DLD1 (cell line): ENCODE data around the gene ATP6V0E1.
"Not testable (repeated sequence)": the region's sequence is repeated elsewhere in the genome, so short reads cannot be mapped to it uniquely, and the experiment has no call there.

ENCODE experiments used
- in situ Hi-C: cut with HindIII; loops from 2 replicates; pipeline ENCODE4 v1.10.0; 2017; ENCODE audit warnings: low sequenced_read_pairs

The ATP6V0E1 gene

DNA sequence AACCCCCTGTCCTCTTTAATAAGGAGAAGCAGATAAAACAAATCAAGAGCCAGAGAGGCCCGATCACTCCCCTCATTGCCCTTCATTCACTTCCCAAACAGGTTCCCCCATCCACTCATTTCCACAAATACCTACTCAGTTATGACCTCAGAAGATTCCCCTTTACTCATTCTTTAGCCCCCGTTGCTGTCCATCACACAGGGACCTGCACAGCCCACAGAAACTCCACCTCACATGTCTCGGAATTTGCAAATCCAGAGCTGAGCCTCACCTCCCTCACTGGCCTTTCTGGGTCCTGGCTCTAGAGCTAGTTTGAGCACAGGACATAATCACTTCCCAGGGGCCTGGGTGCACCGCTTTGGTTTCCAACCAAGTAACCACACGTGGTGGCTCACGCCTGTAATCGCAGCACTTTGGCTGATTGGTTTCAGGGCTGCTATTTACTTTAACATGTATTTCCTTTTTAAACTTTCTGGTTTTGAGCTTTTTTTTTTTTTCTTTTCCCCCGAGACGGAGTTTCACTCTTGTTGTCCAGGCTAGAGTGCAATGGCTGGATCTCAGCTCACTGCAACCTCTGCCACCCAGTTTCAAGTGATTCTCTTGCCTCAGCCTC is 17.8 kb downstream of the ATP6V0E1 start:
- in situ Hi-C loops: no loop called here

DNA sequence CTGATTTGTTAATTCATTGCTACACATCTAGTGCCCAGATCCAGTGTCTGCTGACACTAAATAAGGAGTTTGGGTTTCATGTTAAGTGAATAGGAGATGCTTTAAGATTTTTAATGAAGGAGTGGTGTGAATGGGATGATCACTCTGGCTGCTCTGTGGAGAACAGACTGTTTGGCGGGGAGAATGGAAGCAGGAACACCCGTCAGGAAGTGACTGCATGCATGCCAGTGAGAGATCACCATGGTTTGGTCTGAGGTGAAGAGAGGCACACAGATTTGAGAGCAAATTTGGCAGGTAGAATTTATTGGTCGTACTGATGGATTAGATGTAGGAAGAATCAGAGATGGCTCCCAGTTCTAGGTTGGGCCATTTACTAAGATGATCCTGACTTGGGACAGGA is 19.8 kb downstream of the ATP6V0E1 start:
- in situ Hi-C loops: no loop called here

DNA sequence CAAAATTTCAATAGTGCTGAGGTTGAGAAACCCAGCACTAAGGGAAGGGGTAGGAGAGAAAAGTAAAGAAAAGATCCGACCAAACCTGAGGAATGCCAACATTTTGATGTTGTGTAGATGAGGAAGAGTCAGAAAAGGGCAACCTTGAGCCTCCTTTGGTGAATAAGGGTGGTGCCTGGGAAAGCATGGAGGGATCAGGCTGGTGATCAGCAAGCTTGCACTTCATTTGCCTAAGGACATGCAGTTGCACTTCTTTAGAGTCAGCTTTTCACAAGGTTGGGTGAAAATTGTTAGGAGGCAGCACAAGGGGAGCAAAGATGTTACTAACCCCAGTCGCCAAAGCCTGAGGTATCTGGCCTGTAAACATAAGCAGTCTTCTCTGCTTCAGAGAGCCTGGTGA is 20.4 kb downstream of the ATP6V0E1 start:
- in situ Hi-C loops: no loop called here

GRCh38 chr5:173004447-173004846 is 20.9 kb downstream of the ATP6V0E1 start:
- in situ Hi-C loops: no loop called here

GRCh38 chr5:173010021-173010420 is 26.4 kb downstream of the ATP6V0E1 start:
- in situ Hi-C loops: no loop called here

GRCh38 chr5:173010547-173011464 is 27.2 kb downstream of the ATP6V0E1 start:
- in situ Hi-C loops: no loop called here

- in situ Hi-C loops: no loop called here
These were observed 28.0 kb downstream of the ATP6V0E1 start for GRCh38 chr5:173011566-173011965.

GRCh38 chr5:173012882-173013281 is 29.3 kb downstream of the ATP6V0E1 start:
- in situ Hi-C loops: no loop called here

GRCh38 chr5:173014671-173015070 is 31.1 kb downstream of the ATP6V0E1 start:
- in situ Hi-C loops: no loop called here

DNA sequence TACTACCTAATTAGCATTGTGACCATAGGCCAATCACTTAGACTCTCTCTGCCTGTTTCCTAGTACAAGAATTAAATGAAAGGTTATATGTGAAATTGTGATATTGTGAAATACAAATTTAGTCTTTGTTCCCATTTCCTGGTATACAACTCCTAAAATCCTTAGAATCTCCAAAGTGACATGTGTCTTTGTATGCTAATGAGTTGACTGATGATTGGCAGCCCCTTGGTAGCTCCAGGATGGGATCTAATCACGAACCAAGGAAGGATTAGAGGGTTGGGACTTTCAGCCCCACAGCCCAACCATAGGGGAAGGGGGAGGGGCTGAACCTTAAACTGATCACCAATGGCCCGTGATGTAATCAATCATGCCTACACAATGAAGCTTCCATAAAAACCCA is 31.6 kb downstream of the ATP6V0E1 start:
- in situ Hi-C loops: no loop called here

DNA sequence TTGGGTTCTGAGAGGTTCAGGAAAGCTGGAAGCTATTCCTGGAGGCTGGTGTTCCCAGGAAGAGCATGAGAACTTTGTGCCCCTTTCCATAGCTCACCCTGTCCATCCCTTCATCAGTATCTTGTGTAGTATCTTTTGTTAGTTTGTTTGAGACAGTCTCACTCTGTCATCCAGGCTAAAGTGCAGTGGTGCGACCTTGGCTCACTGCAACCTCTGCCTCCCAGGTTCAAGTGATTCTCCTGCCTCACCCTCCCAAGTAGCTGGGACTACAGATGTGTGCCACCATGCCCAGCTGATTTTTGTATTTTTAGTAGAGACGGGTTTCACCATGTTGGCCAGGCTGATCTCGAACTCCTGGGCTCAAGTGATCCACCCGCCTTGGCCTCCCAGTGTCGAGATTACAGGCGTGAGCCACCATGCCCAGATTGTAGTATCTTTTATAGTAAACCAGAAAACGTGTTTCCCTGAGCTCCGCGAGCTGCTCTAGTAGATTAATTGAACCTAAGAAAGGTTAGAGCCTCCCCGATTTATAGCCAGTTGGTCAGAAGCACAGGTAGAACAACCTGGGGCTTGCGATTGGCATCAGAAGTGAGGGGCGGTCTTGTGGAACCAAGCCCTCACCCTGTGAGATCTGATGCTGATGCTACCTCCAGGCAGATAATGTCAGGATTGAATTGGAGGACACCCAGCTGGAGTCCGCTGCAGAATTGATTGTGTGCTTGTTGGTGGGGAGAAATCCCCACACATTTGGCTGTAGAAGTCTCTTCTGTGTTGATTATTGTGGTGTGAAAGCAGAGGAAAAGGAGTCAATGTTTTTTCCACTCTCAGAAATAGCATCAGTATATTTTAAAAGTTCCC is 32.3 kb downstream of the ATP6V0E1 start:
- in situ Hi-C loops: no loop called here

DNA sequence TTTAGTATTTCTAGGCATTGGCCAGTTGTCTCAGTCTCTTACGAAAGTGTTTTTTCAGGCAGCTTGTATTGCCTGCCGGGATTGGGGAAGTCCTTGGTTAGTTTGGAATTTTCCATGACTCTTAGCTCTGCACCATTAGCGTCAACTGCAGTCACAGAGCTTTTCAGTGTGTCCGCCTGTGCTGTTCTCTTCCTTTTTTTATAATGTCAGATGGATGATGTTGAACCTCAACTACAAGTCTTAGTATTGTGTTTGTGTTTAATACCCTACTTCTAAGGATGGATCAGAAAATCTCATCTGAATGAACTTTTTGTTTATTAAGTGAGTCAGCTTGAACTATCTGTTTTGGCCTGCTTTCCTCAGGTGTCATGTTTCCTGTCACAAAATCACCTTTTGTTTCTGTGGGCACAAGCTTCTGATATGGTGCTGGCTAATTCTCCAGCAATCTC is 33.1 kb downstream of the ATP6V0E1 start:
- in situ Hi-C loops: no loop called here

- in situ Hi-C loops: not testable (repeated sequence)
These were observed 33.5 kb downstream of the ATP6V0E1 start for GRCh38 chr5:173017087-173017486.

DNA sequence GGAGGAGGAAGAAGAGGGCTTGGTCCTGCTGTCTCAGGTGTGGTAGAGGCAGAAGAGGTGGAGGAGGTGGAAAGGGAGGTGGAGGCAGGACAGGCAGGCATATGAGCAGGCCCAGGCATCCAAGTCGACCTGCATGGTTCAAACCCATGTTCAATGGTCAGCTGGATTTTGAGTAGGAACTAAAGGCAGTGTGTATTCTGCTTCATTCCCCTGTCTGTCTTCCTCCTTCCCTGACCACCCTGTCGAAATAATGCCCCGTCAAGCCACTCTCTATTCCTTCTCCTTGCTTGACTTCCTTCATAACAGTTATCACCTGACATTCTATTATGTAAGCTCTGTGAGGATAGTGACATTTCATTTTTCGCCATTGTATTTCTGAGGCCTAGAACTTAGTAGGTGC is 34.8 kb downstream of the ATP6V0E1 start:
- in situ Hi-C loops: no loop called here

DNA sequence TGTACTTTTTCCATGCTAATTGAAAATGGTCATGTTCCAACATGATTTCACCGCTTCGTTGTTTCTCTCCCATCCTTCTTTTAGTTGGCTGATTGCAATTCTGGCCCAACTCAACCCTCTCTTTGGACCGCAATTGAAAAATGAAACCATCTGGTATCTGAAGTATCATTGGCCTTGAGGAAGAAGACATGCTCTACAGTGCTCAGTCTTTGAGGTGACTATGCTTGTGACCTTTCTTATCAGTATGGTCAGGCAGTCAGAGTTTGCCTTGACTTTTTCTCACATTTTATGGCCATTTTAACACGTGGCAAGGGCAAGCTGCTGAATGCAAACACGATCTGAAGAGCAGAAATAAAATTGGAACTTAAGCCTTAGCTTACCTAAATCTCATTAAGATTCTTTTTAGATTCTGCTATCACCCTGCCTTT is 36.6 kb downstream of the ATP6V0E1 start:
- in situ Hi-C loops: no loop called here

GRCh38 chr5:173020643-173021042 is 37.1 kb downstream of the ATP6V0E1 start:
- in situ Hi-C loops: no loop called here

DNA sequence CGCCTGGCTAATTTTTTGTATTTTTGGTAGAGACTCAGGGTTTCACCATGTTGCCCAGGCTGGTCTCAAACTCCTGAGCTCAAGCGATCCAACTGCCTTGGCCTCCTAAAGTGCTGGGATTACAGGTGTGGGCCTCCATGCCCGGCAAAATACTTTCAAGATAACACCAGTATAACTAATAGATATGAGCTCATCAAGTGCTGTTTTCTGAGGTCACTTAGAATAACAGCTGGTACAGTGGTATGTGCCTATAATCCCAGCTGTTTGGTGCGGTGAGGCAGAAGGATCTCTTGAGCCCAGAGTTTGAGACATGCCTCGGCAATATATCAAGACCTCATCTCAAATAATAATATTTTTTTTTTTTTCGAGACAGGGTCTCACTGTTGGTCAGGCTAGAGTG is 42.1 kb downstream of the ATP6V0E1 start:
- in situ Hi-C loops: no loop called here

DNA sequence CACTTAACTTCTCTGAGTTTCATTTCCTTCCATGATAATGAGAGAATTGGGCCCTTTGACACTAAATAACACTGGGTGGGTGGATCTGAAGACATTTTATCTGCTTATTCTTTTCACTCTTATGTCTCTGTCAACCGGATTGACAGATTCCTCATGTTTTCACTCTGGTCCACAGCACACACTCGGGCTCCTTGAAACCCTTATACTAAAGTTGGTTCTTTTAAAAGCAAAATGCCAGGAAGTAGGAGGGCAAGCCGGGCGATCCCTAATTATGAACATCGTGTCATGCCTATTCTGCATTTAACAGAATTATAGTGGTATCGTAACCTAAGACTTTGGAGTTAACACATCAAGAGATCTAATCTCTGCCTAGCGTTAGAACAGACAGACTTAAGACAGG is 44.3 kb downstream of the ATP6V0E1 start:
- in situ Hi-C loops: no loop called here

- in situ Hi-C loops: no loop called here
These were observed 45.3 kb downstream of the ATP6V0E1 start for GRCh38 chr5:173028811-173029327.

- in situ Hi-C loops: no loop called here
These were observed 45.9 kb downstream of the ATP6V0E1 start for GRCh38 chr5:173029499-173029921.

- in situ Hi-C loops: not testable (repeated sequence)
These were observed 48.5 kb downstream of the ATP6V0E1 start for GRCh38 chr5:173032096-173032495.
